ENCODE data around the gene LRP11. TPM values are rescaled to one million over a fixed set of nuclear protein-coding genes. Genes with fewer than 3 reads are reported as not detected.
"Not testable (repeated sequence)": the region's sequence is repeated elsewhere in the genome, so short reads cannot be mapped to it uniquely, and the experiment has no call there.

Gene LRP11
- total RNA-seq, 1 donor from 2014 or later: 3.5 TPM

- Mint-ChIP-seq H3K4me1 (ENCODE audit: low read depth) (peaks cover 36% of the 10 kb centered on the region), H3K27ac (no peak overlapping the region), H3K27me3 (ENCODE audit: insufficient read depth) (peaks cover 22% of the 10 kb centered on the region), H3K4me3 (no peak overlapping the region), H3K9me3 (no peaks in the 10 kb centered on the region), H3K36me3 (ENCODE audit: low read depth) (no peaks in the 10 kb centered on the region)
- DNase-seq (ENCODE audit: low spot score): no peak
- intact Hi-C loops (cut with micrococcal nuclease): no loop called here
Measured at GRCh38 chr6:149859938-149860337, 4.2 kb downstream of the LRP11 start.

GRCh38 chr6:149859368-149859767 lies 4.8 kb downstream of the LRP11 start:
- no peaks in the 10 kb centered on the region for H3K36me3 Mint-ChIP-seq (ENCODE audit: low read depth)
- no peak overlapping the region for H3K4me3 Mint-ChIP-seq
- peaks cover 39% of the 10 kb centered on the region for H3K4me1 Mint-ChIP-seq (ENCODE audit: low read depth)
- no peaks in the 10 kb centered on the region for H3K9me3 Mint-ChIP-seq
- peaks cover 22% of the 10 kb centered on the region for H3K27me3 Mint-ChIP-seq (ENCODE audit: insufficient read depth)
- intact Hi-C loops (cut with micrococcal nuclease): no loop called here
- DNase-seq (ENCODE audit: low spot score): no peak
- no peak overlapping the region for H3K27ac Mint-ChIP-seq

- Mint-ChIP-seq H3K4me1 (ENCODE audit: low read depth) (peaks cover 35% of the 10 kb centered on the region), H3K9me3 (no peaks in the 10 kb centered on the region), H3K4me3 (no peak overlapping the region), H3K36me3 (ENCODE audit: low read depth) (no peaks in the 10 kb centered on the region), H3K27me3 (ENCODE audit: insufficient read depth) (peaks cover 25% of the 10 kb centered on the region), H3K27ac (no peak overlapping the region)
- DNase-seq (ENCODE audit: low spot score): no peak
- intact Hi-C loops (cut with micrococcal nuclease): no loop called here
Measured at GRCh38 chr6:149857541-149857940, 6.6 kb downstream of the LRP11 start.

GRCh38 chr6:149856256-149856994 lies 7.7 kb downstream of the LRP11 start:
- Mint-ChIP-seq H3K36me3 (ENCODE audit: low read depth) (no peaks in the 10 kb centered on the region), H3K4me1 (ENCODE audit: low read depth) (peaks cover 37% of the 10 kb centered on the region), H3K4me3 (no peak overlapping the region), H3K9me3 (no peaks in the 10 kb centered on the region), H3K27ac (no peak overlapping the region), H3K27me3 (ENCODE audit: insufficient read depth) (peaks cover 17% of the 10 kb centered on the region)
- intact Hi-C loops (cut with micrococcal nuclease): no loop called here
- no peak for DNase-seq (ENCODE audit: low spot score)

- peaks cover 36% of the 10 kb centered on the region for H3K4me1 Mint-ChIP-seq (ENCODE audit: low read depth)
- H3K27ac Mint-ChIP-seq: no peak overlapping the region
- peaks cover 21% of the 10 kb centered on the region for H3K27me3 Mint-ChIP-seq (ENCODE audit: insufficient read depth)
- H3K9me3 Mint-ChIP-seq: no peaks in the 10 kb centered on the region
- H3K4me3 Mint-ChIP-seq: no peak overlapping the region
- H3K36me3 Mint-ChIP-seq (ENCODE audit: low read depth): no peaks in the 10 kb centered on the region
- intact Hi-C loops (cut with micrococcal nuclease): no loop called here
- DNase-seq (ENCODE audit: low spot score): no peak
Measured at GRCh38 chr6:149855741-149856140, 8.4 kb downstream of the LRP11 start.

- intact Hi-C loops (cut with micrococcal nuclease): no loop called here
- no peaks in the 10 kb centered on the region for H3K9me3 Mint-ChIP-seq
- H3K27ac Mint-ChIP-seq: no peak overlapping the region
- peaks cover 20% of the 10 kb centered on the region for H3K27me3 Mint-ChIP-seq (ENCODE audit: insufficient read depth)
- H3K36me3 Mint-ChIP-seq (ENCODE audit: low read depth): no peaks in the 10 kb centered on the region
- H3K4me1 Mint-ChIP-seq (ENCODE audit: low read depth): peaks cover 32% of the 10 kb centered on the region
- DNase-seq (ENCODE audit: low spot score): no peak
- no peak overlapping the region for H3K4me3 Mint-ChIP-seq
Measured at GRCh38 chr6:149855040-149855654, 9.0 kb downstream of the LRP11 start.

- DNase-seq (ENCODE audit: low spot score): no peak
- Mint-ChIP-seq H3K4me3 (no peak overlapping the region), H3K27me3 (ENCODE audit: insufficient read depth) (peaks cover 20% of the 10 kb centered on the region), H3K27ac (no peak overlapping the region), H3K36me3 (ENCODE audit: low read depth) (no peaks in the 10 kb centered on the region), H3K9me3 (no peaks in the 10 kb centered on the region), H3K4me1 (ENCODE audit: low read depth) (peaks cover 32% of the 10 kb centered on the region)
- intact Hi-C loops (cut with micrococcal nuclease): no loop called here
Measured at GRCh38 chr6:149854532-149854931, 9.6 kb downstream of the LRP11 start.

GRCh38 chr6:149854017-149854416 lies 10.1 kb downstream of the LRP11 start:
- H3K4me3 Mint-ChIP-seq; H3K27ac Mint-ChIP-seq; intact Hi-C loops (cut with micrococcal nuclease); H3K36me3 Mint-ChIP-seq (ENCODE audit: low read depth); DNase-seq (ENCODE audit: low spot score); H3K9me3 Mint-ChIP-seq: not testable (repeated sequence)
- H3K4me1 Mint-ChIP-seq (ENCODE audit: low read depth): peaks cover 32% of the 10 kb centered on the region
- peaks cover 25% of the 10 kb centered on the region for H3K27me3 Mint-ChIP-seq (ENCODE audit: insufficient read depth)

GRCh38 chr6:149852881-149853280 lies 11.3 kb downstream of the LRP11 start:
- no peak overlapping the region for H3K27ac Mint-ChIP-seq
- peaks cover 32% of the 10 kb centered on the region for H3K4me1 Mint-ChIP-seq (ENCODE audit: low read depth)
- peaks cover 2% of the 10 kb centered on the region for H3K36me3 Mint-ChIP-seq (ENCODE audit: low read depth)
- intact Hi-C loops (cut with micrococcal nuclease): no loop called here
- no peak overlapping the region for H3K4me3 Mint-ChIP-seq
- no peaks in the 10 kb centered on the region for H3K9me3 Mint-ChIP-seq
- peaks cover 29% of the 10 kb centered on the region for H3K27me3 Mint-ChIP-seq (ENCODE audit: insufficient read depth)
- DNase-seq (ENCODE audit: low spot score): no peak

- H3K27ac Mint-ChIP-seq: no peak overlapping the region
- no peak overlapping the region for H3K4me3 Mint-ChIP-seq
- H3K36me3 Mint-ChIP-seq (ENCODE audit: low read depth): peaks cover 2% of the 10 kb centered on the region
- H3K9me3 Mint-ChIP-seq: no peaks in the 10 kb centered on the region
- intact Hi-C loops (cut with micrococcal nuclease): no loop called here
- no peak for DNase-seq (ENCODE audit: low spot score)
- H3K27me3 Mint-ChIP-seq (ENCODE audit: insufficient read depth): peaks cover 24% of the 10 kb centered on the region
- H3K4me1 Mint-ChIP-seq (ENCODE audit: low read depth): peaks cover 36% of the 10 kb centered on the region
Measured at GRCh38 chr6:149852180-149852579, 12.0 kb downstream of the LRP11 start.

- no peak for DNase-seq (ENCODE audit: low spot score)
- H3K9me3 Mint-ChIP-seq: no peaks in the 10 kb centered on the region
- H3K36me3 Mint-ChIP-seq (ENCODE audit: low read depth): peaks cover 2% of the 10 kb centered on the region
- no peak overlapping the region for H3K4me3 Mint-ChIP-seq
- H3K27ac Mint-ChIP-seq: no peak overlapping the region
- H3K4me1 Mint-ChIP-seq (ENCODE audit: low read depth): peaks cover 36% of the 10 kb centered on the region
- intact Hi-C loops (cut with micrococcal nuclease): no loop called here
- peaks cover 23% of the 10 kb centered on the region for H3K27me3 Mint-ChIP-seq (ENCODE audit: insufficient read depth)
Measured at GRCh38 chr6:149851461-149852110, 12.6 kb downstream of the LRP11 start.

GRCh38 chr6:149848343-149848742 lies 15.8 kb downstream of the LRP11 start:
- Mint-ChIP-seq H3K4me1 (ENCODE audit: low read depth) (peaks cover 24% of the 10 kb centered on the region), H3K27me3 (ENCODE audit: insufficient read depth) (peaks cover 26% of the 10 kb centered on the region)
- DNase-seq (ENCODE audit: low spot score); H3K36me3 Mint-ChIP-seq (ENCODE audit: low read depth); H3K4me3 Mint-ChIP-seq; H3K27ac Mint-ChIP-seq; intact Hi-C loops (cut with micrococcal nuclease); H3K9me3 Mint-ChIP-seq: not testable (repeated sequence)

- intact Hi-C loops (cut with micrococcal nuclease): no loop called here
- H3K27me3 Mint-ChIP-seq (ENCODE audit: insufficient read depth): peaks cover 26% of the 10 kb centered on the region
- H3K4me3 Mint-ChIP-seq: no peak overlapping the region
- H3K36me3 Mint-ChIP-seq (ENCODE audit: low read depth): peaks cover 2% of the 10 kb centered on the region
- peaks cover 24% of the 10 kb centered on the region for H3K4me1 Mint-ChIP-seq (ENCODE audit: low read depth)
- no peaks in the 10 kb centered on the region for H3K9me3 Mint-ChIP-seq
- H3K27ac Mint-ChIP-seq: no peak overlapping the region
- no peak for DNase-seq (ENCODE audit: low spot score)
Measured at GRCh38 chr6:149847939-149848267, 16.3 kb downstream of the LRP11 start.
